H1 (cell line): ENCODE measurements around the gene FSTL4. TPM values are rescaled to one million over a fixed set of nuclear protein-coding genes. Genes with fewer than 3 reads are reported as not detected.
A peak's percentile ranks its signal among the peaks of the same experiment; 100 is the strongest.

Source experiments
- CTCF ChIA-PET: fragments of 300-600 bp; sonication (Branson Sonifier 250); formaldehyde crosslinking; loops from one replicate; lab custom pipeline; 2021; ENCODE audit not compliant: partially characterized antibody; lab: Charles Lee
- POLR2A ChIA-PET: fragments of 300-600 bp; sonication (Branson Sonifier 250); formaldehyde crosslinking; loops from one replicate; lab custom pipeline; 2021; ENCODE audit warnings: inconsistent platforms; ENCODE audit not compliant: partially characterized antibody; lab: Charles Lee
- DNase-seq, 2 experiments: peaks; one replicate each; pipeline versions ENCODE4 v3.0.0 to v3.0.0-alpha.2; 2010 to 2022; ENCODE audit warnings: low spot score in 2 of 2, low read depth in 1 of 2, mixed read lengths in 1 of 2
- FAIRE-seq: peaks from 2 replicates; lab custom pipeline; 2011; peaks lifted over from hg19 to GRCh38; lab: Jason Lieb, UNC
- H2AFZ ChIP-seq: 2 replicates; pipeline ENCODE4 v1.8.1; 2012; ENCODE audit warnings: low read length, inconsistent platforms
- H2AK5ac ChIP-seq: 2 replicates; pipeline ENCODE4 v1.6.1; 2013; ENCODE audit warnings: low read depth, low read length
- H2BK120ac ChIP-seq: replicated peaks from 2 replicates; pipeline ENCODE3; 2013; ENCODE audit warnings: low read depth, low read length, inconsistent platforms
- H2BK12ac ChIP-seq: 2 replicates; pipeline ENCODE4 v1.6.1; 2013; ENCODE audit warnings: low read depth, low read length
- H2BK15ac ChIP-seq: 2 replicates; pipeline ENCODE4 v1.6.1; 2013; ENCODE audit warnings: low read length
- H2BK20ac ChIP-seq: 2 replicates; pipeline ENCODE4 v1.6.1; 2013; ENCODE audit warnings: low read length
- H2BK5ac ChIP-seq: 2 replicates; pipeline ENCODE4 v1.6.1; 2013; ENCODE audit warnings: low read depth, low read length
- H3K14ac ChIP-seq: 2 replicates; pipeline ENCODE4 v1.6.1; 2013; ENCODE audit warnings: inconsistent platforms; ENCODE audit not compliant: insufficient read length
- H3K18ac ChIP-seq: 2 replicates; pipeline ENCODE4 v1.6.1; 2013; ENCODE audit warnings: low read length; ENCODE audit errors: extremely low read depth
- H3K23ac ChIP-seq: 2 replicates; pipeline ENCODE4 v1.6.1; 2013; ENCODE audit warnings: inconsistent platforms; ENCODE audit not compliant: insufficient read length
- H3K23me2 ChIP-seq: 2 replicates; pipeline ENCODE4 v1.6.1; 2013; ENCODE audit warnings: low read depth, low read length
- H3K27ac ChIP-seq: 2 replicates; pipeline ENCODE4 v1.6.1; 2011; ENCODE audit warnings: low read depth, low read length, inconsistent platforms
- H3K27me3 ChIP-seq, 4 experiments: replicated peaks in 1 of 4; 1 replicate in 1 of 4; 2 replicates in 3 of 4; pipeline versions ENCODE4 v1.6.1 to v1.8.1; 2011 to 2013; ENCODE audit warnings: low read length in 3 of 4, mild to moderate bottlenecking in 3 of 4, inconsistent platforms in 2 of 4, mixed read lengths in 2 of 4, moderate library complexity in 1 of 4; ENCODE audit not compliant: control insufficient read depth in 3 of 4, insufficient read depth in 3 of 4; ENCODE audit errors: extremely low read depth in 1 of 4
- H3K36me3 ChIP-seq, 4 experiments: 2 replicates each; pipeline versions ENCODE4 v1.6.1 to v1.8.1; 2011 to 2013; ENCODE audit warnings: mild to moderate bottlenecking in 4 of 4, low read length in 3 of 4, moderate library complexity in 2 of 4, control low read depth in 1 of 4, inconsistent platforms in 1 of 4; ENCODE audit not compliant: insufficient read depth in 4 of 4, control insufficient read depth in 2 of 4
- H3K4ac ChIP-seq: replicated peaks from 2 replicates; pipeline ENCODE3; 2013; ENCODE audit warnings: low read length, low read depth, mixed read lengths, inconsistent platforms; ENCODE audit not compliant: insufficient read length
- H3K4me1 ChIP-seq, 4 experiments: replicated peaks in 1 of 4; 1 replicate in 1 of 4; 2 replicates in 3 of 4; pipeline versions ENCODE4 v1.6.1 to v1.8.1; 2011 to 2013; ENCODE audit warnings: low read length in 3 of 4, inconsistent platforms in 2 of 4, mixed read lengths in 1 of 4; ENCODE audit not compliant: insufficient read depth in 4 of 4, control insufficient read depth in 3 of 4
- H3K4me2 ChIP-seq, 2 experiments: 2 replicates each; pipeline versions ENCODE4 v1.6.1 to v1.8.1; 2011 to 2013; ENCODE audit warnings: low read depth in 2 of 2, low read length in 2 of 2, control low read depth in 1 of 2, inconsistent platforms in 1 of 2, mild to moderate bottlenecking in 1 of 2; ENCODE audit not compliant: insufficient read depth in 1 of 2
- H3K4me3 ChIP-seq, 4 experiments: fragments of 200-600, 300-600 bp in 1 of 4; sonication (generic), shearing (Covaris generic), sonication (Bioruptor Twin) in 1 of 4; 2 replicates each; pipeline versions ENCODE4 v1.5.1 to v1.8.1; 2011 to 2016; ENCODE audit warnings: low read length in 4 of 4, low read depth in 3 of 4, control low read depth in 2 of 4, inconsistent platforms in 2 of 4, mild to moderate bottlenecking in 2 of 4, mixed read lengths in 1 of 4, moderate library complexity in 1 of 4; ENCODE audit not compliant: insufficient read depth in 2 of 4; ENCODE audit errors: extremely low read depth in 1 of 4
- H3K56ac ChIP-seq: replicated peaks from 2 replicates; pipeline ENCODE3; 2013; ENCODE audit warnings: low read depth, mild to moderate bottlenecking, mixed read lengths, low read length, inconsistent platforms; ENCODE audit not compliant: insufficient read length
- H3K79me1 ChIP-seq: 2 replicates; pipeline ENCODE4 v1.6.1; 2013; ENCODE audit warnings: low read depth, low read length, control low read depth
- H3K79me2 ChIP-seq, 2 experiments: 2 replicates each; pipeline versions ENCODE4 v1.6.1 to v1.8.1; 2012 to 2013; ENCODE audit warnings: low read length in 2 of 2, mild to moderate bottlenecking in 2 of 2, inconsistent platforms in 1 of 2; ENCODE audit not compliant: insufficient read depth in 2 of 2, control insufficient read depth in 1 of 2
- H3K9ac ChIP-seq, 4 experiments: replicated peaks in 1 of 4; 1 replicate in 1 of 4; 2 replicates in 3 of 4; pipeline versions ENCODE4 v1.6.1 to v1.8.1; 2011 to 2013; ENCODE audit warnings: low read depth in 3 of 4, low read length in 3 of 4, control low read depth in 2 of 4, mild to moderate bottlenecking in 2 of 4, moderate library complexity in 2 of 4, inconsistent platforms in 1 of 4; ENCODE audit errors: extremely low read depth in 1 of 4
- H3K9me3 ChIP-seq, 2 experiments: 2 replicates each; pipeline versions ENCODE4 v1.6.1 to v1.8.1; 2012 to 2013; ENCODE audit warnings: mild to moderate bottlenecking in 2 of 2, moderate library complexity in 2 of 2, control low read depth in 1 of 2, inconsistent platforms in 1 of 2, low read depth in 1 of 2, low read length in 1 of 2, mixed read lengths in 1 of 2; ENCODE audit not compliant: insufficient read depth in 2 of 2
- H4K20me1 ChIP-seq, 2 experiments: replicated peaks in 1 of 2; 2 replicates each; pipeline versions ENCODE3 to v1.8.1; 2011 to 2013; ENCODE audit warnings: inconsistent platforms in 2 of 2, low read length in 2 of 2, mild to moderate bottlenecking in 1 of 2; ENCODE audit not compliant: insufficient read depth in 2 of 2, control insufficient read depth in 1 of 2
- H4K5ac ChIP-seq: 2 replicates; pipeline ENCODE4 v1.6.1; 2013; ENCODE audit warnings: low read length, low read depth, mixed read lengths, inconsistent platforms; ENCODE audit not compliant: insufficient read length
- H4K8ac ChIP-seq: 2 replicates; pipeline ENCODE4 v1.8.0; 2013; ENCODE audit warnings: mild to moderate bottlenecking, moderate library complexity, low read length, inconsistent platforms; ENCODE audit not compliant: insufficient read depth; ENCODE audit errors: extremely low read depth
- H4K91ac ChIP-seq: replicated peaks from 2 replicates; pipeline ENCODE3; 2013; ENCODE audit warnings: low read length, mixed read lengths, inconsistent platforms; ENCODE audit not compliant: insufficient read length
- ASH2L ChIP-seq: fragments of 200-600, 300-600 bp; sonication (generic); IDR thresholded peaks from one replicate; pipeline ENCODE4 v1.7.1; 2017; ENCODE audit warnings: low read length
- KDM5A ChIP-seq: fragments of 200-600 bp; IDR thresholded peaks from 2 replicates; pipeline ENCODE4 v1.7.1; 2012; ENCODE audit warnings: mild to moderate bottlenecking, low read length, inconsistent platforms, mixed read lengths
- NRF1 ChIP-seq: IDR thresholded peaks from 2 replicates; pipeline ENCODE4 v1.6.1; 2011; ENCODE audit warnings: mild to moderate bottlenecking, low read depth, low read length, improper control_type of control experiment
- SIRT6 ChIP-seq: IDR thresholded peaks from one replicate; pipeline ENCODE4 v1.7.1; 2012; ENCODE audit warnings: low read length, inconsistent platforms
- WGBS, 2 experiments: shearing (Covaris generic) in 1 of 2; methylation state at CpG; one replicate each; pipeline versions ENCODE4 v1.1.6 to v1.1.7; 2013 to 2015; ENCODE audit warnings: low lambda C conversion rate in 2 of 2, mixed read lengths in 2 of 2, inconsistent platforms in 1 of 2, low coverage in 1 of 2, missing lambda C conversion rate in 1 of 2; ENCODE audit not compliant: insufficient replicate concordance in 2 of 2, insufficient coverage in 1 of 2, insufficient read length in 1 of 2; ENCODE audit errors: extremely low coverage in 1 of 2, missing lambda C conversion rate in 1 of 2; 5-methylcytosine and 5-hydroxymethylcytosine counted together
- polyA plus RNA-seq, 7 experiments: library from polyadenylated mRNA; depleted of rRNA in 3 of 7; stranded (reverse) in 5 of 7; unstranded in 2 of 7; fragments of >200 nt in 5 of 7; fragments of 200-250 nt in 2 of 7; gene quantifications; 1 replicate in 5 of 7; 2 replicates in 1 of 7; 4 replicates in 1 of 7; pipeline versions ENCODE4 v1.2.1 to v1.2.3, GENCODE V29; 2011 to 2013; ENCODE audit warnings: missing spikeins in 2 of 7, mixed read lengths in 2 of 7
- total RNA-seq: library from RNA; stranded (reverse); fragmentation: NEBNext Ultra II Directional; extraction: Animal tissue kit (Norgen Biotek cat#: 25700); gene quantifications from 2 replicates; pipeline ENCODE4 v1.2.1, GENCODE V29; 2021

FSTL4 gene
- total and polyA plus RNA-seq, 2 of the 8 experiments (the other 6 are each of a cell fraction or from before 2014, with no cell fraction given): 3.1 to 4.1 TPM

DNA sequence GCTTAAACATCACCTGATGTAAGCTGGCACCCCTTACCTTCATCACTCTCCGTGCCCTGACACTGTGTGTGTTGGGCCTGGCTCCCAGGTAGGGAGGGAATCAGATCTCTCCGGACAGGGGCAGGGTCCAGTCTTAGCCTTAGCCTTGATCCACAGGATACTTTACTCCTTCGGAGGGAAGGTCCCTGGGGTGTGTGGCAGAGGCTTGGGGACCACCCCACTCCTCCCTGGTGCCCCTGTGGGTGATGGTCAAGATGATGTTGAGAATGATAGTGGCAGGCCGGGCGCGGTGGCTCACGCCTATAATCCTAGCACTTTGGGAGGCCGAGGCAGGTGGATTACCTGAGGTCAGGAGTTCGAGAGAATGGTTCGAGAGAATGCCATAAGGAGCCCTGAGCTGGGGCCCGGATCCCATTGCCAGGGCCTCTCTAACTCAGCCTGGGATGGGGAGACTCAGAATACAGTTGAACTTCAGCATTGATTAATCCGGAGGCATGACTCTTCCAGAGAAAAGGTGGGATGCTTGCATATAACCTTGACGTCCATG is 291.0 kb downstream of the FSTL4 start:
- no peak overlapping the region for H3K4me3 ChIP-seq
- no peak overlapping the region for H3K4ac ChIP-seq
- no peaks in the 10 kb centered on the region for H3K36me3 ChIP-seq
- H3K4me1 ChIP-seq: peaks cover 5 to 14% (median 11%) of the 10 kb centered on the region in 4 experiments
- no peak overlapping the region for H2BK20ac ChIP-seq
- peak overlapping the region; percentile 67; the same call in 1 of the 2 replicates for H2BK15ac ChIP-seq
- 82% methylated on average over 13 of the region's 13 CpGs; no CpG with 5 or more reads in 1 of the 2 experiments for WGBS, 2 experiments
- H3K14ac ChIP-seq: no peak overlapping the region
- DNase-seq (no peak), FAIRE-seq (no peak)
- no peak overlapping the region for H3K23ac ChIP-seq
- H3K9me3 ChIP-seq: no peaks in the 10 kb centered on the region
- POLR2A ChIA-PET: no interaction called here
- H3K9ac ChIP-seq: no peak overlapping the region
- no peak overlapping the region for H3K18ac ChIP-seq
- H3K4me2 ChIP-seq: no peak overlapping the region
- no peak overlapping the region for H4K5ac ChIP-seq
- no peak overlapping the region for H3K27ac ChIP-seq
- no peaks in the 10 kb centered on the region for H3K23me2 ChIP-seq
- no peaks in the 10 kb centered on the region for H4K20me1 ChIP-seq
- no peaks in the 10 kb centered on the region for H3K79me1 ChIP-seq
- H4K8ac ChIP-seq: no peak overlapping the region
- no peak overlapping the region for H4K91ac ChIP-seq
- H3K27me3 ChIP-seq: peaks cover 0 to 4% (median 2%) of the 10 kb centered on the region in 4 experiments; a peak in 2 of 7 replicates
- H2AFZ ChIP-seq: no peak overlapping the region
- no peak overlapping the region for H2BK12ac ChIP-seq
- no peak overlapping the region for H2BK120ac ChIP-seq
- H2BK5ac ChIP-seq: no peak overlapping the region
- no peak overlapping the region for H3K56ac ChIP-seq
- CTCF ChIA-PET: interaction anchor here (0.9 to 8.7 kb wide), 8 partner anchors 11 to 448 kb away, joined by 3 to 116 read pairs (median 7); no protein-coding TSS in a partner anchor
- 0 out of 2 replicates have a peak overlapping the region, but pooled peaks have one; percentile 10 for H2AK5ac ChIP-seq
- no peaks in the 10 kb centered on the region for H3K79me2 ChIP-seq
- TF ChIP-seq SIRT6: no peak
- TF ChIP-seq KDM5A: no peak
- no peak for TF ChIP-seq ASH2L
- no peak for TF ChIP-seq NRF1
